PC-9 (cell line): Measurements from ENCODE around the gene TNFRSF4. TPM values are rescaled to one million over a fixed set of nuclear protein-coding genes. Genes with fewer than 3 reads are reported as not detected.

Experiments used
- BruUV-seq: library from RNA; stranded (reverse); fragments of 400-500 nt; replicated peaks from 2 replicates; lab custom pipeline; 2021; lab: Mats Ljungman, UMichigan
- CTCF ChIA-PET: fragments of 300-600 bp; sonication (Branson Sonifier 250); formaldehyde crosslinking; loops from one replicate; lab custom pipeline; 2022; ENCODE audit warnings: antibody characterized with exemption; lab: Charles Lee
- POLR2A ChIA-PET: fragments of 300-600 bp; sonication (Branson Sonifier 250); formaldehyde crosslinking; loops from one replicate; lab custom pipeline; 2022; ENCODE audit warnings: antibody characterized with exemption; ENCODE audit not compliant: unreplicated experiment; lab: Charles Lee
- DNase-seq, 2 experiments: peaks; one replicate each; pipeline versions ENCODE4 v3.0.0 to v3.0.0-alpha.2; 2015 to 2022; ENCODE audit warnings: mixed read lengths in 1 of 2
- H2AFZ ChIP-seq: fragments of 200-600 bp; sonication (generic); 2 replicates; pipeline ENCODE4 v1.8.1; 2017; ENCODE audit warnings: antibody characterized with exemption
- H3F3A ChIP-seq: fragments of 200-600 bp; sonication (generic); 2 replicates; pipeline ENCODE4 v1.8.1; 2017; ENCODE audit warnings: antibody characterized with exemption, mild to moderate bottlenecking, low read depth; ENCODE audit not compliant: insufficient read depth
- H3K27ac ChIP-seq: fragments of 200-600 bp; sonication (generic); 2 replicates; pipeline ENCODE4 v1.6.1; 2016; ENCODE audit warnings: mixed run types
- H3K27me3 ChIP-seq: fragments of 200-600 bp; sonication (generic); 2 replicates; pipeline ENCODE4 v1.6.1; 2016; ENCODE audit warnings: low read depth, mixed run types; ENCODE audit not compliant: insufficient read depth
- H3K36me3 ChIP-seq: fragments of 200-600 bp; sonication (generic); 2 replicates; pipeline ENCODE4 v1.6.1; 2016; ENCODE audit warnings: low read depth, mixed run types
- H3K4me1 ChIP-seq: fragments of 200-600 bp; sonication (generic); replicated peaks from 2 replicates; pipeline ENCODE4 v1.6.1; 2016; ENCODE audit warnings: mixed run types; ENCODE audit not compliant: insufficient read depth
- H3K4me2 ChIP-seq: fragments of 200-600 bp; sonication (generic); 2 replicates; pipeline ENCODE4 v1.6.1; 2017; ENCODE audit warnings: mixed run types
- H3K4me3 ChIP-seq: fragments of 200-600 bp; sonication (generic); 2 replicates; pipeline ENCODE4 v1.6.1; 2016; ENCODE audit warnings: mixed run types
- H3K79me2 ChIP-seq: fragments of 200-600 bp; sonication (generic); 2 replicates; pipeline ENCODE4 v1.6.1; 2017; ENCODE audit warnings: low read depth, mixed run types
- H3K9me2 ChIP-seq: fragments of 200-600 bp; sonication (generic); 2 replicates; pipeline ENCODE4 v1.8.1; 2017; ENCODE audit warnings: mild to moderate bottlenecking; ENCODE audit not compliant: insufficient read depth
- H3K9me3 ChIP-seq: fragments of 200-600 bp; sonication (generic); 2 replicates; pipeline ENCODE4 v1.8.1; 2016; ENCODE audit warnings: low read depth; ENCODE audit not compliant: insufficient read depth
- H4K20me1 ChIP-seq: fragments of 200-600 bp; sonication (generic); 2 replicates; pipeline ENCODE4 v1.8.1; 2017; ENCODE audit not compliant: insufficient read depth
- EZH2 ChIP-seq: fragments of 200-600 bp; sonication (generic); IDR thresholded peaks from 2 replicates; pipeline ENCODE4 v1.8.0; 2017; ENCODE audit warnings: antibody characterized with exemption, low read depth
- intact Hi-C: fragments of 100-400 bp; cut with micrococcal nuclease; formaldehyde crosslinking; loops from one replicate; pipeline ENCODE4 v1.10.0; 2022; ENCODE audit not compliant: unreplicated experiment
- total RNA-seq: library from RNA; stranded (reverse); gene quantifications from 2 replicates; pipeline ENCODE4 v1.2.3, GENCODE V29; 2021
- TF ChIP-seq, protein P1 (sequence below): fragments of 200-600 bp; sonication (generic); conservative IDR thresholded peaks from 2 replicates; pipeline ENCODE4 v1.6.1; 2017; ENCODE audit warnings: mixed run types, antibody characterized with exemption, mild to moderate bottlenecking, moderate library complexity

The TNFRSF4 gene
- total RNA-seq, 1 experiment from 2014 or later, result 0.20 TPM

DNA sequence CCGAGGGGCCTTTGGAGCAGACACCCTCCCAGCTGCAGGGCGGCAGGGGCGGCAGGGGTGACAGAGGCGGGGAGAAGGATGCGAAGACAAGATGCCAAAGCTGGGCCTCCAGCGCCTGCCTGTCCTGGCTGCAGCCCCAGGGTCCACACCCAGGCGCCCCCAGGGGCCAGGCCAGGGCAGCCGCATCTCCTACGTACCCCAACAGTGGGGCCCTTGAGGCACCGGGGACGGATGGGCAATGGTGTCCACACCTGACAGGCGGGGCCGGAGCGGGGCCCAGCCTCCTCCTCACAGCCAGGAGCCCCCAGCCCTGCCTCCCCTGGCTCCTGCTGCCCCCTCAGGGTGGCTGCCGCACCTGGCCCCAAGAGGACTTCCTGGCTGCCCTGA lies 25.3 kb upstream of the TNFRSF4 start:
- no peak overlapping the region for H3K27ac ChIP-seq
- BruUV-seq, result no TSS peak
- H2AFZ ChIP-seq, result no peak overlapping the region
- intact Hi-C loops, result loop anchor here (10.0 kb wide), 1 partner anchor 254 kb away; the partner anchor contains the start of gene PERM1
- no peaks in the 10 kb centered on the region for H3K9me2 ChIP-seq
- ChIA-PET POLR2A (no interaction called here), CTCF (no interaction called here)
- H3K4me2 ChIP-seq, result peak overlapping the region; percentile 93
- peaks cover 19% of the 10 kb centered on the region for H3K79me2 ChIP-seq
- no peaks in the 10 kb centered on the region for H3K9me3 ChIP-seq
- H4K20me1 ChIP-seq, result no peaks in the 10 kb centered on the region
- H3K4me3 ChIP-seq, result no peak overlapping the region
- peaks cover 41% of the 10 kb centered on the region; the same call in 1 of the 2 replicates for H3F3A ChIP-seq
- no peak for TF ChIP-seq EZH2
- H3K36me3 ChIP-seq, result no peaks in the 10 kb centered on the region
- H3K27me3 ChIP-seq, result no peaks in the 10 kb centered on the region
- peaks cover 41% of the 10 kb centered on the region for H3K4me1 ChIP-seq
- no peak for DNase-seq

DNA sequence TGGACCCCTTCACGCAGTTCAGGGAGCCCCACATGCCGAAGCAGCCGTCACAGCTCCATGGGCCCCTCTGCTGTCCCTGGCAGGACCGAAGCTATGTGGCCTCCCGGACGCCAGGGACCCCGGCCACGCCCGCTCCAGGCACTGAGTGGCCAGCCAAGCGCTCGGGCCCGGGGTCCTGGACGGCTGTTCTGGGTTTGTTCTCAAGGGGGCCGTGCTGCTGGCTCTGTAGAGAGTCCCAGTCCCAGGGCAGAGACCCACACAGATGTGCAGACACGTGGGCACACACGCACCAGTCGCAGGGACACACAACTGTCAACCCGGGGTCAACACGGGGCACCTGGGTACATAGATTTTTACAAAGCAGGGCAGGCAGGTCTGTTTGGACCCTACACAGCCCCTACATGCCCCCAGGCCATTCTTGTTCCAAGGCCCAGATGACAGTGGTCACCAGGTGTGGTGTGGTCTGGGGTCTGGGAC lies 24.8 kb upstream of the TNFRSF4 start:
- intact Hi-C loops, result loop anchor here (10.0 kb wide), 1 partner anchor 254 kb away; the partner anchor contains the start of gene PERM1
- H3K4me2 ChIP-seq, result peak overlapping the region; percentile 93
- H4K20me1 ChIP-seq, result 0 out of 2 replicates have a peak, but pooled peaks cover under 1% of the 10 kb centered on the region
- no peaks in the 10 kb centered on the region for H3K36me3 ChIP-seq
- TF ChIP-seq, protein P1, sequence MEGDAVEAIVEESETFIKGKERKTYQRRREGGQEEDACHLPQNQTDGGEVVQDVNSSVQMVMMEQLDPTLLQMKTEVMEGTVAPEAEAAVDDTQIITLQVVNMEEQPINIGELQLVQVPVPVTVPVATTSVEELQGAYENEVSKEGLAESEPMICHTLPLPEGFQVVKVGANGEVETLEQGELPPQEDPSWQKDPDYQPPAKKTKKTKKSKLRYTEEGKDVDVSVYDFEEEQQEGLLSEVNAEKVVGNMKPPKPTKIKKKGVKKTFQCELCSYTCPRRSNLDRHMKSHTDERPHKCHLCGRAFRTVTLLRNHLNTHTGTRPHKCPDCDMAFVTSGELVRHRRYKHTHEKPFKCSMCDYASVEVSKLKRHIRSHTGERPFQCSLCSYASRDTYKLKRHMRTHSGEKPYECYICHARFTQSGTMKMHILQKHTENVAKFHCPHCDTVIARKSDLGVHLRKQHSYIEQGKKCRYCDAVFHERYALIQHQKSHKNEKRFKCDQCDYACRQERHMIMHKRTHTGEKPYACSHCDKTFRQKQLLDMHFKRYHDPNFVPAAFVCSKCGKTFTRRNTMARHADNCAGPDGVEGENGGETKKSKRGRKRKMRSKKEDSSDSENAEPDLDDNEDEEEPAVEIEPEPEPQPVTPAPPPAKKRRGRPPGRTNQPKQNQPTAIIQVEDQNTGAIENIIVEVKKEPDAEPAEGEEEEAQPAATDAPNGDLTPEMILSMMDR, result no peak
- no peak for TF ChIP-seq EZH2
- ChIA-PET POLR2A (interaction anchor here (0.6 kb wide), 1 partner anchor 14 kb away, joined by 4 read pairs; no protein-coding TSS in a partner anchor), CTCF (no interaction called here)
- peaks cover 46% of the 10 kb centered on the region for H3K4me1 ChIP-seq
- H3K27ac ChIP-seq, result peak overlapping the region; percentile 75
- no peak overlapping the region for H2AFZ ChIP-seq
- no TSS peak for BruUV-seq
- no peak for DNase-seq
- H3F3A ChIP-seq, result peaks cover 41% of the 10 kb centered on the region; the same call in 1 of the 2 replicates
- H3K79me2 ChIP-seq, result peaks cover 24% of the 10 kb centered on the region
- no peaks in the 10 kb centered on the region for H3K27me3 ChIP-seq
- H3K9me3 ChIP-seq, result no peaks in the 10 kb centered on the region
- peak overlapping the region; percentile 43; the same call in 1 of the 2 replicates for H3K4me3 ChIP-seq
- no peaks in the 10 kb centered on the region for H3K9me2 ChIP-seq

DNA sequence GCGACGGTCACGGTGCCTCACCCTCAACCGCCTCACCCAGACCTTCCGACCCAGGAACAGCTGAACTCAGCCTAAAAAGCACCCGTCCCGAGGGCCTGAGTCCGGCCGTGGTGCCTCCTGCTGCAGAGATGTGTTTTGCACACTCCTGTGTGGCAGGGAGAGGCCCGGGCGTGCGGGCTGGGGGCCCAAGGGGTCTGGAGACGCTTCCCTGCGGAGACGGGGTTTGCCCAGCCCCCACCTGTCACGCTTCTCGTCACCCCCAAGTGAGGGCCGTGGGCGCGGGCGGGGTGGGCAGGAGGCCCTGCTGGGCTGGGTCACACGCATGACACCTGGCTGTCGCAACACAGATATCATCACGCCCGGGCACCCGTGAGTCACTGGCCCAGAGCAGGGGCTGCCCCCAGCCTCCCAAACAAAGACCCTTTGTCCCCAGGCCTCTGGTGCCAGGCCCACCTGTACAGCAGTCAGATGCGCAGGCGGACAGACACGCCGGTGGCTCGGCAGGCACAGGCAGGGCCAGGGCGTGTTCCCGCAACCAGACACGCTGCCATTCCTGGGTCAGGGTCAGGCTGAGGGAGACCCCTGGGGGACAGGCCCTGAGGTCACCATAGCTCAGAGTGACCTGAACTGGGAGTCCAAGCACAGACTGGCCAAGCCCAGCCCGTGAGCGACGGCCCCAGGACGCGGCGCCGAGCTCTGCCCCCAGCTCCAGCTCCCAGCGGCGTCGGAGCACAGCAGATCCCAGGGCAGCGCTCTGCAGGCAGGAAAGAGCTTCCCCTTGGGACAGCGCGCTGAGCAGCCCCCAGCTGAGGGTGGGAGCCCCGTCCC lies 24.1 kb upstream of the TNFRSF4 start:
- H2AFZ ChIP-seq, result no peak overlapping the region
- peak overlapping the region; percentile 93 for H3K4me2 ChIP-seq
- BruUV-seq, result no TSS peak
- H3K27me3 ChIP-seq, result no peaks in the 10 kb centered on the region
- CTCF ChIA-PET, result interaction anchor here (0.9 kb wide), 1 partner anchor 115 kb away, joined by 3 read pairs; no protein-coding TSS in a partner anchor
- peak; percentile 68 to 77 for DNase-seq
- H4K20me1 ChIP-seq, result 0 out of 2 replicates have a peak, but pooled peaks cover 4% of the 10 kb centered on the region
- peaks cover 31% of the 10 kb centered on the region for H3K79me2 ChIP-seq
- TF ChIP-seq EZH2, result no peak
- TF ChIP-seq, protein P1, result no peak
- no peaks in the 10 kb centered on the region for H3K36me3 ChIP-seq
- no peaks in the 10 kb centered on the region for H3K9me3 ChIP-seq
- POLR2A ChIA-PET, result interaction anchor here (0.6 to 0.8 kb wide), 3 partner anchors 15 to 164 kb away, joined by 3 to 4 read pairs (median 4); partner anchors contain the start of gene RNF223
- H3K4me1 ChIP-seq, result peaks cover 53% of the 10 kb centered on the region
- intact Hi-C loops, result loop anchor here (10.0 kb wide), 1 partner anchor 253 kb away; the partner anchor contains the start of gene PERM1
- no peaks in the 10 kb centered on the region for H3K9me2 ChIP-seq
- peaks cover 45% of the 10 kb centered on the region; the same call in 1 of the 2 replicates for H3F3A ChIP-seq
- peak overlapping the region; percentile 75 for H3K27ac ChIP-seq
- H3K4me3 ChIP-seq, result peak overlapping the region; percentile 43
